ENCODE data around the gene OR2T2. TPM values are rescaled to one million over a fixed set of nuclear protein-coding genes. Genes with fewer than 3 reads are reported as not detected.
"Not testable (repeated sequence)": the region's sequence is repeated elsewhere in the genome, so short reads cannot be mapped to it uniquely, and the experiment has no call there.

OR2T2 gene
- total and polyA plus RNA-seq, 9 of the 15 experiments (the other 6 are each of a cell fraction or from before 2014, with no cell fraction given) = not detected

DNA sequence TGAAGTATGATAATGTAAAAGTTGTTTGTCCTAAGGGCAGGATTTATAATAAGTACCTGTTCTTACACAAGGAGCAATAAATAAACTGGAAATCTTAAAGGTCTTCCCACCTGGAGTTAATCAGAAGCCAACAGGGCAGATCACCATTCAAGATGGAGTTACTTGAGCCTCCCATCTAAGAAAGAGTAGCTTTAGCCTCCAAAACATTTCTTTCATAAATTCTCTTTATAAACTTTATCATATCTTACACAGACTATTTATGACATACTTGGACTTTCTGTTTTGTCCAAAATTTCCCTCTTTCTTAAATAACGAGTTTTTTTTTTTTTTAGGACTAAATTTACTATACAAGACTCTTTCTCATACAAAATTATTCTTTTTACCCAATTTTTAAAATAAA lies 24.1 kb upstream of the OR2T2 start:
- no peaks in the 10 kb centered on the region for H4K20me1 ChIP-seq (replicated peaks; ENCODE audit: control insufficient read depth, insufficient read depth, low read length)
- H3K27me3 ChIP-seq (ENCODE audit: control insufficient read depth in 2 of 2, insufficient read depth in 2 of 2, low read length in 2 of 2) = no peaks in the 10 kb centered on the region
- no TSS peak for BruUV-seq (replicated peaks)
- TF ChIP-seq MGA (IDR thresholded peaks at IDR 0.05) = no peak
- TF ChIP-seq ZFP36 (IDR thresholded peaks at IDR 0.05; ENCODE audit: low read depth, low read length, partially characterized antibody) = peak; percentile 34
- ChIA-PET POLR2A (no interaction called here), CTCF (ENCODE audit: low intra/inter-chr PET ratio) (no interaction called here)
- WGBS (ENCODE audit: insufficient coverage, low coverage, missing lambda C conversion rate) = 0% methylated on average over 1 of the region's 1 CpG
- H3K79me2 ChIP-seq (ENCODE audit: control insufficient read depth, insufficient read depth, low read length) = no peaks in the 10 kb centered on the region
- no peak overlapping the region for H3K4me3 ChIP-seq
- FAIRE-seq (no peak), DNase-seq (ENCODE audit: extremely low read depth in 1 of 4, low spot score in 3 of 4) (no peak), ATAC-seq (no peak)
- H3K4me1 ChIP-seq (replicated peaks in 1 of 2; ENCODE audit: control insufficient read depth in 2 of 2, insufficient read depth in 2 of 2, low read length in 2 of 2) = no peaks in the 10 kb centered on the region
- no peak overlapping the region for H2AFZ ChIP-seq (ENCODE audit: low read depth, low read length)
- no peak overlapping the region for H3K9ac ChIP-seq (ENCODE audit: insufficient read depth in 1 of 2, low read depth in 2 of 2, low read length in 2 of 2)
- in situ Hi-C loops (cut with MboI) = no loop called here
- H3K27ac ChIP-seq (ENCODE audit: extremely low read depth, low read depth, low read length) = no peak overlapping the region
- no peak overlapping the region for H3K4me2 ChIP-seq (ENCODE audit: insufficient read depth, low read length)
- H3K9me3 ChIP-seq (replicated peaks; ENCODE audit: control insufficient read depth, insufficient read depth, low read depth, low read length) = no peaks in the 10 kb centered on the region
- intact Hi-C loops (cut with micrococcal nuclease) = no loop called here
- no peaks in the 10 kb centered on the region for H3K9me1 ChIP-seq (ENCODE audit: control insufficient read depth, insufficient read depth, low read length)
- no peaks in the 10 kb centered on the region for H3K36me3 ChIP-seq (ENCODE audit: control insufficient read depth, insufficient read depth, low read length)

- not testable (repeated sequence) for H2AFZ ChIP-seq (ENCODE audit: low read depth, low read length); H3K4me2 ChIP-seq (ENCODE audit: insufficient read depth, low read length); H3K27ac ChIP-seq (ENCODE audit: extremely low read depth, low read depth, low read length)
These were observed 17.8 kb upstream of the OR2T2 start for GRCh38 chr1:248427526-248428191.

More at GRCh38 chr1:248427526-248428191, 17.8 kb upstream of the OR2T2 start:
- intact Hi-C loops (cut with micrococcal nuclease); BruUV-seq (replicated peaks); ATAC-seq; H3K4me1 ChIP-seq (replicated peaks in 1 of 2; ENCODE audit: control insufficient read depth in 2 of 2, insufficient read depth in 2 of 2, low read length in 2 of 2); FAIRE-seq; CTCF ChIA-PET (ENCODE audit: low intra/inter-chr PET ratio); H4K20me1 ChIP-seq (replicated peaks; ENCODE audit: control insufficient read depth, insufficient read depth, low read length); H3K79me2 ChIP-seq (ENCODE audit: control insufficient read depth, insufficient read depth, low read length); H3K9me1 ChIP-seq (ENCODE audit: control insufficient read depth, insufficient read depth, low read length); H3K36me3 ChIP-seq (ENCODE audit: control insufficient read depth, insufficient read depth, low read length); in situ Hi-C loops (cut with MboI); H3K27me3 ChIP-seq (ENCODE audit: control insufficient read depth in 2 of 2, insufficient read depth in 2 of 2, low read length in 2 of 2); H3K4me3 ChIP-seq; POLR2A ChIA-PET; H3K9me3 ChIP-seq (replicated peaks; ENCODE audit: control insufficient read depth, insufficient read depth, low read depth, low read length); H3K9ac ChIP-seq (ENCODE audit: insufficient read depth in 1 of 2, low read depth in 2 of 2, low read length in 2 of 2); DNase-seq (ENCODE audit: extremely low read depth in 1 of 4, low spot score in 3 of 4): not testable (repeated sequence)
- WGBS (ENCODE audit: insufficient coverage, low coverage, missing lambda C conversion rate) = 4% methylated on average over 3 of the region's 3 CpGs

All from K562 (cell line).